Measurements from ENCODE around the gene PLD1. TPM values are rescaled to one million over a fixed set of nuclear protein-coding genes. Genes with fewer than 3 reads are reported as not detected.
"Not testable (repeated sequence)": the region's sequence is repeated elsewhere in the genome, so short reads cannot be mapped to it uniquely, and the experiment has no call there.

The PLD1 gene
- total and polyA plus RNA-seq, 9 donors: 24.6 to 125 (median 52.1) TPM

GRCh38 chr3:171640520-171641412 lies 169.5 kb downstream of the PLD1 start:
- H3K4me1 ChIP-seq (ENCODE audit: insufficient read depth): peaks cover 3% of the 10 kb centered on the region
- intact Hi-C loops (cut with DNase I): loop anchor here in 2 of 4 donors (10.0 kb wide), 2 partner anchors 134 to 694 kb away; no protein-coding TSS in a partner anchor
- no peaks in the 10 kb centered on the region for H3K36me3 ChIP-seq
- H3K9me3 ChIP-seq: no peaks in the 10 kb centered on the region
- no peak for DNase-seq
- H3K4me3 ChIP-seq: no peak overlapping the region
- no peaks in the 10 kb centered on the region for H3K27me3 ChIP-seq
- H3K27ac ChIP-seq: no peak overlapping the region
- 0 to 13% (median 9%) methylated on average over 2 of the region's 2 CpGs for WGBS, 3 donors
- TF ChIP-seq CTCF (IDR thresholded peaks at IDR 0.05) (no peak), EP300 (IDR thresholded peaks at IDR 0.05) (no peak), POLR2A (IDR thresholded peaks at IDR 0.05) (no peak)

DNA sequence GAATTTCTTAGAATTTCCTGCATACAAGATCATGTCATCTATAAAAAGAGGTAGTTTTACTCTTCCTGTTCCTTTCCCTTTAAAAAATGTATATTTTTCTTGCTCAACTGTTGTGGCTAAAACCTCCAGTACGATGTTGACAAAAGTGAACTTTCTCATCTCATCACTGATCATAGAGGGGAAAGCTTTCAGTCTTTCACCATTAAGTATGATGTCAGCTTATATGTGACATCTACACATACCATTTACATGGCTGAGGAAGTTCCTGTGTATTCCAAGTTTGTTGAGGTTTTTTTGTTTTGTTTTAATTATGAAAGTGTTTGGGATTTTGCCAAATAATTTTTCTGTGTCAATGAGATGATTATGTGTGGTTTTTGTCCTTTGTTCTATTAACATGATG lies 173.6 kb downstream of the PLD1 start:
- no peaks in the 10 kb centered on the region for H3K36me3 ChIP-seq
- H3K4me3 ChIP-seq: no peak overlapping the region
- intact Hi-C loops (cut with DNase I): no loop called here
- H3K27me3 ChIP-seq: no peaks in the 10 kb centered on the region
- DNase-seq: no peak
- no peak overlapping the region for H3K27ac ChIP-seq
- H3K9me3 ChIP-seq: no peaks in the 10 kb centered on the region
- 88 to 93% (median 91%) methylated on average over 1 of the region's 1 CpG for WGBS, 3 donors
- H3K4me1 ChIP-seq (ENCODE audit: insufficient read depth): peaks cover 3% of the 10 kb centered on the region
- TF ChIP-seq CTCF (IDR thresholded peaks at IDR 0.05) (no peak), EP300 (IDR thresholded peaks at IDR 0.05) (no peak), POLR2A (IDR thresholded peaks at IDR 0.05) (no peak)

DNA sequence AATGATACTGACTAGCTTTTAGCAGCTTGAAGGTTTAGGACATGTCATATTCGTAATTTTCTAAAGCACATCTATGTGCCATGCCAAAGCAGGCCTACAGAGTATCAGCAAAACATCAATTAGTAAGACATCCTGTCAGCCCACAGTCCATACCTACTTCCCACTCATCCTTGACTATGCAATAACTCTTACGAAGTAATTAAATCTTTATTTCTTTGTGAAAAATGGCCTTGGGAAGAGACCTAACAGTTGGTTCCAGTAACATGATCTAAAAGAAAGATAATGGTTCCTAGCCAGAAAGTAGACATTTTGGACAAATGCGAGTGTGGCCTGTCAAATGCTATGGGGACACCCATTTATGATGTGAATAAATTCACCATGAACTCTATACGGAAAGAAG lies 177.5 kb downstream of the PLD1 start:
- 90 to 94% (median 93%) methylated on average over 4 of the region's 4 CpGs for WGBS, 3 donors
- DNase-seq: no peak
- Histone ChIP-seq H3K9me3 (no peaks in the 10 kb centered on the region), H3K4me3 (no peak overlapping the region), H3K27me3 (no peaks in the 10 kb centered on the region), H3K27ac (no peak overlapping the region), H3K36me3 (no peaks in the 10 kb centered on the region), H3K4me1 (ENCODE audit: insufficient read depth) (no peaks in the 10 kb centered on the region)
- intact Hi-C loops (cut with DNase I): no loop called here
- TF ChIP-seq EP300 (IDR thresholded peaks at IDR 0.05): no peak
- no peak for TF ChIP-seq POLR2A (IDR thresholded peaks at IDR 0.05)
- no peak for TF ChIP-seq CTCF (IDR thresholded peaks at IDR 0.05)

DNA sequence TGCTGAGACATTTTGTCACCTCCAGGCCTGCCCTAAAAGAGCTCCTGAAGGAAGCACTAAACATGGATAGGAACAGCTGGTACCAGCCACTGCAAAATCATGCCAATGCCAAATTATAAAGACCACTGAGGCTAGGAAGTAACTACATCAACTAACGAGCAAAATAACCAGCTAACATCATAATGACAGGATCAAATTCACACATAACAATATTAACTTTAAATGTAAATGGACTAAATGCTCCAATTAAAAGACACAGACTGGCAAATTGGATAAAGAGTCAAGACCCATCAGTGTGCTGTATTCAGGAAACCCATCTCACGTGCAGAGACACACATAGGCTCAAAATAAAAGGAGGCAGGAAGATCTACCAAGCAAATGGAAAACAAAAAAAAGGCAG lies 183.5 kb downstream of the PLD1 start:
- H3K4me3 ChIP-seq; H3K9me3 ChIP-seq; H3K27me3 ChIP-seq; H3K27ac ChIP-seq; H3K36me3 ChIP-seq; H3K4me1 ChIP-seq (ENCODE audit: insufficient read depth); DNase-seq; intact Hi-C loops (cut with DNase I): not testable (repeated sequence)
- 98% methylated on average over 2 of the region's 2 CpGs for WGBS, 3 donors

DNA sequence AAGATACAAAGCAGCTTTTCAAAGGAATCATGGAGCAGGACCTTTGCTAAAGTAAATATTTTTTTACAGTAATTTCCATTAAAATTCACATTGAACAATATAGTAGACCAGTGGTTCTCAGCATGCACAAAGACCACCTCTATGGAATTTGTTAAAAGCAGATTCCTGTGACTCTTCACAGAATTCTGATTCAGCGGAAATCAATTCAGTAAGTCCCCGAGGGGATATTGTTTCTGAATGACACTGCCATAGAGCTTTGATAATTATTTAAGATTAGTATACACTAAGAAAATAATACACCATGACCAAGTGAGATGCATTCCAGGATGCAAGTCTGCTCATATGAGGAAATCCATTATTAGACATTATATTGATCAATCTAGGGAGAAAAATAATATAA lies 188.2 kb downstream of the PLD1 start:
- Histone ChIP-seq H3K4me3 (no peak overlapping the region), H3K9me3 (no peaks in the 10 kb centered on the region), H3K36me3 (no peaks in the 10 kb centered on the region), H3K27ac (no peak overlapping the region), H3K4me1 (ENCODE audit: insufficient read depth) (peaks cover 2% of the 10 kb centered on the region), H3K27me3 (no peaks in the 10 kb centered on the region)
- intact Hi-C loops (cut with DNase I): no loop called here
- no peak for DNase-seq
- TF ChIP-seq EP300 (IDR thresholded peaks at IDR 0.05): no peak
- no peak for TF ChIP-seq POLR2A (IDR thresholded peaks at IDR 0.05)
- no peak for TF ChIP-seq CTCF (IDR thresholded peaks at IDR 0.05)
- WGBS, 3 donors: 91 to 96% (median 93%) methylated on average over 2 of the region's 2 CpGs
